Sigmoid colon (tissue), 7 donors: ENCODE results near the gene KLF15. TPM values are rescaled to one million over a fixed set of nuclear protein-coding genes. Genes with fewer than 3 reads are reported as not detected.

Experiments used
- DNase-seq: peaks from one replicate; pipeline ENCODE4 v3.0.0-alpha.2; 2019
- H3K27ac ChIP-seq, 4 donors: fragments of 200-600 bp; sonication (generic); one replicate each; pipeline ENCODE4 v1.5.1; 2016 to 2019; ENCODE audit warnings: mild to moderate bottlenecking in 1 of 4
- H3K27me3 ChIP-seq, 3 donors: fragments of 200-600 bp; sonication (generic); one replicate each; pipeline ENCODE4 v1.5.1; 2019; ENCODE audit warnings: mild to moderate bottlenecking in 1 of 3
- H3K36me3 ChIP-seq, 4 donors: fragments of 200-600 bp; sonication (generic); one replicate each; pipeline ENCODE4 v1.5.1; 2016 to 2019
- H3K4me1 ChIP-seq, 4 donors: fragments of 200-600 bp; sonication (generic); one replicate each; pipeline ENCODE4 v1.5.1; 2017 to 2019
- H3K4me3 ChIP-seq, 4 donors: fragments of 200-600 bp; sonication (generic); one replicate each; pipeline ENCODE4 v1.5.1; 2017 to 2019; ENCODE audit warnings: mild to moderate bottlenecking in 2 of 4, moderate library complexity in 1 of 4
- H3K9me3 ChIP-seq, 4 donors: fragments of 200-600 bp in 3 of 4; sonication (generic) in 3 of 4; one replicate each; pipeline versions ENCODE4 v1.5.1 to v1.6.1; 2013 to 2019
- CTCF ChIP-seq, 4 experiments: fragments of 450-650 bp in 3 of 4; fragments of 200-600 bp in 1 of 4; IDR thresholded peaks; one replicate each; pipeline ENCODE4 v1.5.1; 2016 to 2019; ENCODE audit warnings: antibody characterized with exemption in 4 of 4, mild to moderate bottlenecking in 3 of 4, moderate library complexity in 2 of 4
- EP300 ChIP-seq, 4 donors: sonication (generic); formaldehyde crosslinking; IDR thresholded peaks; one replicate each; pipeline ENCODE4 v1.6.1; 2017; ENCODE audit warnings: antibody characterized with exemption in 4 of 4
- POLR2A ChIP-seq, 2 donors: fragments of 450-650 bp; IDR thresholded peaks; one replicate each; pipeline ENCODE4 v1.6.1; 2016; ENCODE audit warnings: antibody characterized with exemption in 2 of 2, mild to moderate bottlenecking in 2 of 2, moderate library complexity in 2 of 2
- POLR2AphosphoS5 ChIP-seq, 4 donors: sonication (generic); formaldehyde crosslinking; IDR thresholded peaks; one replicate each; pipeline ENCODE4 v1.6.1; 2017; ENCODE audit warnings: antibody characterized with exemption in 4 of 4
- WGBS, 2 donors: extraction: QIAGEN DNeasy Blood & Tissue Kit; methylation state at CpG; one replicate each; pipeline ENCODE4 v1.1.7; 2013; 5-methylcytosine and 5-hydroxymethylcytosine counted together
- intact Hi-C: fragments of 100-400 bp; cut with DNase I; formaldehyde crosslinking; loops from one replicate; pipeline ENCODE4 v1.15.1; 2023
- polyA plus RNA-seq, 3 donors: library from polyadenylated mRNA; stranded (reverse); fragments of 200-250 nt; gene quantifications; one replicate each; pipeline ENCODE4 v1.2.3, GENCODE V29; 2013
- total RNA-seq, 4 donors: library from RNA; depleted of rRNA; stranded (reverse); fragments of >200 nt; gene quantifications; one replicate each; pipeline ENCODE4 v1.1.0, GENCODE V29; 2016
- donor health status: healthy with polysubstance abuse.
- donor health status: Bipolar disorder and iron deficiency.
- donor health status: healthy.

Gene KLF15
- total and polyA plus RNA-seq, 7 donors = 0.69 to 50.2 (median 21.9) TPM

GRCh38 chr3:126369490-126369889, 12.3 kb upstream of the KLF15 start:
- Histone ChIP-seq H3K4me3 (no peak overlapping the region), H3K27ac (no peak overlapping the region), H3K36me3 (no peaks in the 10 kb centered on the region), H3K9me3 (no peaks in the 10 kb centered on the region), H3K4me1 (peaks cover 0 to 6% (median 6%) of the 10 kb centered on the region in 4 donors), H3K27me3 (no peaks in the 10 kb centered on the region)
- TF ChIP-seq POLR2A (IDR thresholded peaks at IDR 0.05) = no peak
- no peak for TF ChIP-seq POLR2AphosphoS5 (IDR thresholded peaks at IDR 0.05)
- TF ChIP-seq EP300 (IDR thresholded peaks at IDR 0.05) = no peak
- no peak for TF ChIP-seq CTCF (IDR thresholded peaks at IDR 0.05)
- DNase-seq = peak; percentile 22
- WGBS, 2 donors = 89 to 92% methylated on average over 2 of the region's 2 CpGs
- intact Hi-C loops = no loop called here

- Histone ChIP-seq H3K36me3 (no peaks in the 10 kb centered on the region), H3K4me3 (no peak overlapping the region), H3K4me1 (no peaks in the 10 kb centered on the region), H3K27me3 (no peaks in the 10 kb centered on the region), H3K27ac (no peak overlapping the region), H3K9me3 (no peaks in the 10 kb centered on the region)
- TF ChIP-seq POLR2A (IDR thresholded peaks at IDR 0.05) (no peak), CTCF (IDR thresholded peaks at IDR 0.05) (no peak), POLR2AphosphoS5 (IDR thresholded peaks at IDR 0.05) (no peak), EP300 (IDR thresholded peaks at IDR 0.05) (no peak)
- peak; percentile 18 for DNase-seq
- intact Hi-C loops = no loop called here
- 84 to 90% methylated on average over 6 of the region's 6 CpGs for WGBS, 2 donors
Observed at GRCh38 chr3:126367316-126367805, 10.2 kb upstream of the KLF15 start.

DNA sequence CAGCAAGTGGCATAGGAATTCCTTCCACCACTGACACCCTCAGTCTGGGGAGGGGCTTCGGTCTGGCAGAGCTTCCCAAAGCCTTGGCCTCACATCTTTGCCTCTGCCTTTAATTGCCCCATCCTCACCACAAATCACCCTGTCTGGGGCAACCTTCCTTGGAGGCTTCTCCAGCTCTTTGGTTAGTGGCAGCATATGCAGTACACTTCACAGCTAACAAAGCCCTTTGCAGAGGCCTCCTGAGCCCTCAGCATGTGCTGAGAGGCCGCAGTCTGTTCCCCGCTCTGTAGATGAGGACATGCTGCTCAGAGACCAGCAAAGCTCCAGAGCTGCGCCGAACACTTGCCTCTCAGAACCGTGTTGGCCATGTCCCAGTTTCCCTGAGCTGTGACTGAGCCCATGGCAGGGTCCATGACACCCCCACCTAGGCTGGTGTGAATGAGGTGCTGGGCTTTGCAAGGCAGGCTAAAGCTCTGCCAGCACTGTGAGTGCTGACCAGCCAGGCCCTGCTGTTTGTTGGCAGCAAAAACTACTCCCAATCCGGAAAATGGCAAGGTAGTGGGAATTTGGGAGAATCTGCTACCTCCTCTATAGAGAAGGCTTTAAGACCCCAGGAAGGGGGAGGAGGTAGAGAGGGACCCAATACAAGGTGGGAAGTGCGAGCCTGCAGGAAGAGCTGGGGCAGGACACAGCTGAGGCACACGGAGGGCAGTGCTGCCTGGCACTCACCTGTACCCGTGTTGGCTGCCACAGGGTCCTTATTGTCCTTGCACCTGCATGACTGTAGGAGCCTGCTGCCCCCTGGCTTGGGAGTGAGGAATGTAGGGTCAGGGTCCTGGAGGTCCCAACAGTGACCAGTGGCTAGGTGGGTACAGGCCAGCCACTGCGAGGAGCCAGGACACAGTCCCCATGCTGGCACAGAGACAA, 8.4 kb upstream of the KLF15 start:
- H3K27me3 ChIP-seq = no peaks in the 10 kb centered on the region
- no peaks in the 10 kb centered on the region for H3K9me3 ChIP-seq
- intact Hi-C loops = no loop called here
- DNase-seq = no peak
- H3K36me3 ChIP-seq = no peaks in the 10 kb centered on the region
- no peaks in the 10 kb centered on the region for H3K4me1 ChIP-seq
- TF ChIP-seq POLR2A (IDR thresholded peaks at IDR 0.05) (no peak), EP300 (IDR thresholded peaks at IDR 0.05) (no peak), CTCF (IDR thresholded peaks at IDR 0.05) (no peak), POLR2AphosphoS5 (IDR thresholded peaks at IDR 0.05) (no peak)
- no peak overlapping the region for H3K27ac ChIP-seq
- WGBS, 2 donors = 86 to 90% methylated on average over 11 of the region's 11 CpGs
- H3K4me3 ChIP-seq = no peak overlapping the region

- Histone ChIP-seq H3K27me3 (no peaks in the 10 kb centered on the region), H3K4me1 (no peaks in the 10 kb centered on the region), H3K9me3 (no peaks in the 10 kb centered on the region), H3K27ac (no peak overlapping the region), H3K36me3 (no peaks in the 10 kb centered on the region), H3K4me3 (no peak overlapping the region)
- intact Hi-C loops = no loop called here
- WGBS, 2 donors = 85 to 90% methylated on average over 5 of the region's 5 CpGs
- no peak for TF ChIP-seq POLR2AphosphoS5 (IDR thresholded peaks at IDR 0.05)
- no peak for TF ChIP-seq CTCF (IDR thresholded peaks at IDR 0.05)
- no peak for TF ChIP-seq POLR2A (IDR thresholded peaks at IDR 0.05)
- TF ChIP-seq EP300 (IDR thresholded peaks at IDR 0.05) = no peak
- no peak for DNase-seq
Observed at GRCh38 chr3:126364731-126365301, 7.6 kb upstream of the KLF15 start.
